KMS-11 (cell line): Measurements from ENCODE around the gene NPSR1.

Experiments
- H2AFZ ChIP-seq: fragments of 200-600 bp; sonication (generic); 2 replicates; pipeline ENCODE4 v1.6.1; 2016; ENCODE audit warnings: antibody characterized with exemption, mixed run types, low read depth
- H3K27ac ChIP-seq: fragments of 200-600 bp; sonication (generic); 2 replicates; pipeline ENCODE4 v1.6.1; 2016; ENCODE audit warnings: mild to moderate bottlenecking, mixed run types
- H3K27me3 ChIP-seq: fragments of 200-600 bp; sonication (generic); 2 replicates; pipeline ENCODE4 v1.6.1; 2017; ENCODE audit warnings: mild to moderate bottlenecking, low read depth, mixed run types, moderate library complexity; ENCODE audit not compliant: insufficient read depth
- H3K36me3 ChIP-seq: fragments of 200-600 bp; sonication (generic); 2 replicates; pipeline ENCODE4 v1.6.1; 2017; ENCODE audit warnings: mild to moderate bottlenecking, mixed run types; ENCODE audit not compliant: insufficient read depth
- H3K4me1 ChIP-seq: fragments of 200-600 bp; sonication (generic); 2 replicates; pipeline ENCODE4 v1.6.1; 2016; ENCODE audit warnings: mild to moderate bottlenecking, low read depth, mixed run types; ENCODE audit not compliant: poor library complexity, severe bottlenecking
- H3K4me2 ChIP-seq: fragments of 200-600 bp; sonication (generic); 2 replicates; pipeline ENCODE4 v1.7.0; 2016; ENCODE audit warnings: mild to moderate bottlenecking, mixed run types
- H3K4me3 ChIP-seq: fragments of 200-600 bp; sonication (generic); IDR thresholded peaks from 2 replicates; pipeline ENCODE4 v1.6.1; 2017; ENCODE audit warnings: low read depth, low read length, mixed read lengths; ENCODE audit not compliant: insufficient read depth
- H3K79me2 ChIP-seq: fragments of 200-600 bp; sonication (generic); 2 replicates; pipeline ENCODE4 v1.6.1; 2016; ENCODE audit warnings: low read depth, mixed run types; ENCODE audit not compliant: insufficient read depth
- H3K9ac ChIP-seq: fragments of 200-600 bp; sonication (generic); 2 replicates; pipeline ENCODE4 v1.6.1; 2016; ENCODE audit warnings: mild to moderate bottlenecking, mixed run types
- H4K20me1 ChIP-seq: fragments of 200-600 bp; sonication (generic); 2 replicates; pipeline ENCODE4 v1.6.1; 2016; ENCODE audit warnings: mild to moderate bottlenecking, mixed run types; ENCODE audit not compliant: insufficient read depth
- TF ChIP-seq, protein P1 (sequence below): fragments of 200-600 bp; sonication (generic); conservative IDR thresholded peaks from 2 replicates; pipeline ENCODE4 v1.6.1; 2017; ENCODE audit warnings: low read depth, mild to moderate bottlenecking, antibody characterized with exemption, low read length, moderate library complexity, mixed read lengths

NPSR1 gene

DNA sequence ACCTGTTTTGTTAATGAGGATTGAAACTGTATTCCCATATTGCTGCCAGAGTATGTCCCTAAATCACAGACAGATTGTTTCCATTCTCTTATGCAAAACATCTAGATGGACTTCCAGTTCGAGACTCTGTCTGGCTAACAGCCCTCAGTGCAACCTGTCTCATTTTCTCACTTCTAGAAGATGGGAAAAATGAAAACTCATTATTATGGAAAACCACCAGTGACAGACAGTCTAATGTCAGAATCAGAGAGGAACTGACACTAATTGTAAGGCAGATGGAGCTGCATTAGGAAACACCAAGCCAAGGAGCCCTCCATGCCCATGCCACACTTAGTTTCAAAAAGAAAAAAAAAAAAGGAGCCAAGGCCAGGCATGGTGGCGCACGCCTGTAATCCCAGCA lies 61.6 kb downstream of the NPSR1 start:
- H2AFZ ChIP-seq: peak overlapping the region; percentile 55; the same call in 1 of the 2 replicates
- no peaks in the 10 kb centered on the region for H4K20me1 ChIP-seq
- no peaks in the 10 kb centered on the region for H3K79me2 ChIP-seq
- H3K27ac ChIP-seq: peak overlapping the region; percentile 73
- peaks cover 48% of the 10 kb centered on the region for H3K4me1 ChIP-seq
- H3K36me3 ChIP-seq: no peaks in the 10 kb centered on the region
- H3K27me3 ChIP-seq: no peaks in the 10 kb centered on the region
- TF ChIP-seq, protein P1, sequence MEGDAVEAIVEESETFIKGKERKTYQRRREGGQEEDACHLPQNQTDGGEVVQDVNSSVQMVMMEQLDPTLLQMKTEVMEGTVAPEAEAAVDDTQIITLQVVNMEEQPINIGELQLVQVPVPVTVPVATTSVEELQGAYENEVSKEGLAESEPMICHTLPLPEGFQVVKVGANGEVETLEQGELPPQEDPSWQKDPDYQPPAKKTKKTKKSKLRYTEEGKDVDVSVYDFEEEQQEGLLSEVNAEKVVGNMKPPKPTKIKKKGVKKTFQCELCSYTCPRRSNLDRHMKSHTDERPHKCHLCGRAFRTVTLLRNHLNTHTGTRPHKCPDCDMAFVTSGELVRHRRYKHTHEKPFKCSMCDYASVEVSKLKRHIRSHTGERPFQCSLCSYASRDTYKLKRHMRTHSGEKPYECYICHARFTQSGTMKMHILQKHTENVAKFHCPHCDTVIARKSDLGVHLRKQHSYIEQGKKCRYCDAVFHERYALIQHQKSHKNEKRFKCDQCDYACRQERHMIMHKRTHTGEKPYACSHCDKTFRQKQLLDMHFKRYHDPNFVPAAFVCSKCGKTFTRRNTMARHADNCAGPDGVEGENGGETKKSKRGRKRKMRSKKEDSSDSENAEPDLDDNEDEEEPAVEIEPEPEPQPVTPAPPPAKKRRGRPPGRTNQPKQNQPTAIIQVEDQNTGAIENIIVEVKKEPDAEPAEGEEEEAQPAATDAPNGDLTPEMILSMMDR: no peak
- H3K9ac ChIP-seq: no peak overlapping the region
- H3K4me2 ChIP-seq: peak overlapping the region; percentile 71
- no peak overlapping the region for H3K4me3 ChIP-seq

DNA sequence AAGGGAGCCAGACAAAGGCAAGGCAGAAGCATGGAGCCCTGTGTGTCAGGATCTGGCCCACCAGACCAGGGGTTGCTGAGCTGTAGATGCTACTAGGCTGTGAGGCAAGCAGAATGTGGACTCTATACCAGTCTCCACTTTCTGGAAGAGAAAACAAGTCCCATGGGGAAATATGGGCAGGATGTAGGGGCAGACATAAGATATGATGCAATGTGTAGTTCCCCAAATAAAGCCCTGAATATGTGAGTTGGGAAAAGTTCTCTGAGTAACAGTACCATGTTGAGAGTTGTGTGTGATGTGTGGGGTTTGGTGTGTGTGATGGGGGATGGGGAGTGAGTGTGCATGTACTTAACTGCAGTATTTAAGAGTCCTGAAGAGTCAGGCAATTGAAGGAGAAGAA lies 62.3 kb downstream of the NPSR1 start:
- H3K36me3 ChIP-seq: no peaks in the 10 kb centered on the region
- H3K4me2 ChIP-seq: no peak overlapping the region
- no peak overlapping the region for H3K4me3 ChIP-seq
- no peaks in the 10 kb centered on the region for H3K79me2 ChIP-seq
- no peaks in the 10 kb centered on the region for H3K27me3 ChIP-seq
- H2AFZ ChIP-seq: no peak overlapping the region; the same call in 1 of the 2 replicates
- no peaks in the 10 kb centered on the region for H4K20me1 ChIP-seq
- H3K27ac ChIP-seq: no peak overlapping the region
- H3K9ac ChIP-seq: no peak overlapping the region
- TF ChIP-seq, protein P1: no peak
- peaks cover 48% of the 10 kb centered on the region for H3K4me1 ChIP-seq

DNA sequence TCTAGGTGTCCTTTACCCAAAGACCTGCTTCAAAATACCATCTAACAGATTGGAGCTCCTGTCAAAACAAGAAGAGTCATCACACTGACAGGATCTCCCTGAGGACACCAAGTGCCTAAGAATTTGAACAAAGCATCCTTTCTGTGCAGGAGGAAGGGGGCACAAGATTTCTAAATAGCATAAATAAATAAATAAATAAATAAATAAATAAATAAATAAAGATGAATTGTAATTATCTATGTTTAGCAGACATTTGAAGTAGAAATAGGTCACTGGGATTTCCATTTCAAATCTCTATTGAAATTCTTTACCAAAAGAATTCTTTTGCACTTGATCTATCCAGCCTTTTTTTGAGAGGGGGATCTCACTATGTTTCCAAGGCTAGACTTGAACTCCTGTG lies 65.3 kb downstream of the NPSR1 start:
- H3K27ac ChIP-seq: no peak overlapping the region
- H3K27me3 ChIP-seq: no peaks in the 10 kb centered on the region
- no peak overlapping the region for H3K9ac ChIP-seq
- no peaks in the 10 kb centered on the region for H4K20me1 ChIP-seq
- H2AFZ ChIP-seq: no peak overlapping the region
- H3K4me2 ChIP-seq: no peak overlapping the region
- no peaks in the 10 kb centered on the region for H3K36me3 ChIP-seq
- TF ChIP-seq, protein P1: no peak
- H3K79me2 ChIP-seq: no peaks in the 10 kb centered on the region
- peaks cover 40% of the 10 kb centered on the region for H3K4me1 ChIP-seq
- no peak overlapping the region for H3K4me3 ChIP-seq

DNA sequence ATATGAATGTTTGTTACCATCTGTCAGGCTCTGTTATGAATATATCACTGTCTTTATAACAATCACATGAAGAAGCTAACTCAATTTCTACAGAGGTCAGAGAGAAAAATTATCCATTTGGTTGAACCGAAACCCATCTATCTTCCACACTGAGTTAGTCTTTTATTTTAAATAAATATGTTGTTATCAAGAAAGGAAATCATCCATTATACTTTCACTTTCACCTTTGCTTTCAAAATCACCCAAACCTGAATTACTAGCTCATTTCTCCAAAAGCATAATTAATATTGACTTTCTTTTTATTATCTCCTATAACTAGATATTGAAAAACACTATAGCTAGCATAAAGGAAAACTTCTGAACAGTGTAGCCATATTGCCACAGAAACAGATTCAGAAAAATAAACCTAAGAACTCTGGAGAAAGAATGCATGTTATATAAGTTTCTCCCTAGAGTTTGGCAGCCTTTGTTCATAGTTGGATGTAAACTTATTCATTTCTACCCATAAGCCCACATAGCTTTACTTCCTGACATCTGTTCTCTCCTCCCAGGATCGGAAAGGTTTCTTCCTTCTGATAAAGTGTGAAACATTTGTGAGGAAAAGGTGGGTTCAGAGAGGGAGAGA lies 66.0 kb downstream of the NPSR1 start:
- H3K27ac ChIP-seq: no peak overlapping the region
- peak overlapping the region; percentile 55 for H3K4me2 ChIP-seq

More for the DNA sequence above, 66.0 kb downstream of the NPSR1 start:
- TF ChIP-seq, protein P1: no peak
- no peaks in the 10 kb centered on the region for H4K20me1 ChIP-seq
- H3K4me3 ChIP-seq: no peak overlapping the region
- no peaks in the 10 kb centered on the region for H3K36me3 ChIP-seq
- H3K4me1 ChIP-seq: peaks cover 34% of the 10 kb centered on the region
- H3K9ac ChIP-seq: no peak overlapping the region
- H3K27me3 ChIP-seq: no peaks in the 10 kb centered on the region
- H3K79me2 ChIP-seq: no peaks in the 10 kb centered on the region
- H2AFZ ChIP-seq: no peak overlapping the region
